OCI-LY1 (cell line): ENCODE measurements around the gene MAP6D1.

Experiments
- H2AFZ ChIP-seq: fragments of 200-600 bp; sonication (generic), shearing (Covaris generic); 2 replicates; pipeline ENCODE4 v1.6.0; 2014; ENCODE audit warnings: antibody characterized with exemption, mild to moderate bottlenecking, low read length
- H3F3A ChIP-seq: fragments of 200-600 bp; sonication (generic), shearing (Covaris generic); 2 replicates; pipeline ENCODE4 v1.6.0; 2014; ENCODE audit warnings: mild to moderate bottlenecking, antibody characterized with exemption, low read length, moderate library complexity; ENCODE audit not compliant: insufficient read depth
- H3K27ac ChIP-seq: fragments of 200-600 bp; sonication (generic); 2 replicates; pipeline ENCODE4 v1.5.1; 2014; ENCODE audit warnings: low read length, mixed run types, mild to moderate bottlenecking, low read depth; ENCODE audit not compliant: poor library complexity, severe bottlenecking
- H3K27me3 ChIP-seq: fragments of 200-600 bp; sonication (generic); 2 replicates; pipeline ENCODE4 v1.6.0; 2014; ENCODE audit warnings: antibody characterized with exemption, mild to moderate bottlenecking, low read length, moderate library complexity; ENCODE audit not compliant: insufficient read depth
- H3K36me3 ChIP-seq: fragments of 200-600 bp; sonication (generic); 2 replicates; pipeline ENCODE4 v1.6.1; 2014; ENCODE audit warnings: mild to moderate bottlenecking, antibody characterized with exemption, low read length, moderate library complexity, mixed read lengths; ENCODE audit not compliant: insufficient read depth
- H3K4me1 ChIP-seq: fragments of 200-600 bp; sonication (generic); 2 replicates; pipeline ENCODE4 v1.5.1; 2014; ENCODE audit warnings: mild to moderate bottlenecking, low read length, moderate library complexity; ENCODE audit not compliant: insufficient read depth, severe bottlenecking
- H3K4me2 ChIP-seq: fragments of 200-600 bp; sonication (generic), shearing (Covaris generic); 2 replicates; pipeline ENCODE4 v1.6.1; 2014; ENCODE audit warnings: low read length
- H3K4me3 ChIP-seq: fragments of 200-600 bp; sonication (generic); 2 replicates; pipeline ENCODE4 v1.5.1; 2014; ENCODE audit warnings: low read length, low read depth, mild to moderate bottlenecking, mixed read lengths; ENCODE audit not compliant: poor library complexity, severe bottlenecking
- H3K79me2 ChIP-seq: fragments of 200-600 bp; shearing (Covaris generic); 2 replicates; pipeline ENCODE4 v1.6.1; 2016; ENCODE audit warnings: mixed run types, low read length, mixed read lengths; ENCODE audit not compliant: insufficient read depth
- H3K9ac ChIP-seq: fragments of 200-600 bp; sonication (generic), shearing (Covaris generic); 2 replicates; pipeline ENCODE4 v1.6.1; 2014; ENCODE audit warnings: mild to moderate bottlenecking, low read length, mixed read lengths
- H3K9me2 ChIP-seq: fragments of 200-600 bp; sonication (generic), shearing (Covaris generic); 2 replicates; pipeline ENCODE4 v1.6.1; 2014; ENCODE audit warnings: low read depth, mild to moderate bottlenecking, low read length, mixed read lengths
- H3K9me3 ChIP-seq: fragments of 200-600 bp; shearing (Covaris generic); 2 replicates; pipeline ENCODE4 v1.6.1; 2014; ENCODE audit warnings: low read length, mixed read lengths
- H4K20me1 ChIP-seq: fragments of 200-600 bp; sonication (generic), shearing (Covaris generic); 2 replicates; pipeline ENCODE4 v1.6.0; 2016; ENCODE audit warnings: mild to moderate bottlenecking, low read length; ENCODE audit not compliant: insufficient read depth
- EZH2 ChIP-seq: fragments of 200-600 bp; sonication (generic), shearing (Covaris generic); IDR thresholded peaks from 2 replicates; pipeline ENCODE4 v1.8.0; 2017; ENCODE audit warnings: borderline replicate concordance, mixed run types, mild to moderate bottlenecking, antibody characterized with exemption, low read length, moderate library complexity, mixed read lengths
- TF ChIP-seq, protein P1 (sequence below): fragments of 200-600 bp; sonication (generic), shearing (Covaris generic); IDR thresholded peaks from 2 replicates; pipeline ENCODE4 v1.5.1; 2017; ENCODE audit warnings: mild to moderate bottlenecking, antibody characterized with exemption, low read length, moderate library complexity, mixed read lengths

The MAP6D1 gene

DNA sequence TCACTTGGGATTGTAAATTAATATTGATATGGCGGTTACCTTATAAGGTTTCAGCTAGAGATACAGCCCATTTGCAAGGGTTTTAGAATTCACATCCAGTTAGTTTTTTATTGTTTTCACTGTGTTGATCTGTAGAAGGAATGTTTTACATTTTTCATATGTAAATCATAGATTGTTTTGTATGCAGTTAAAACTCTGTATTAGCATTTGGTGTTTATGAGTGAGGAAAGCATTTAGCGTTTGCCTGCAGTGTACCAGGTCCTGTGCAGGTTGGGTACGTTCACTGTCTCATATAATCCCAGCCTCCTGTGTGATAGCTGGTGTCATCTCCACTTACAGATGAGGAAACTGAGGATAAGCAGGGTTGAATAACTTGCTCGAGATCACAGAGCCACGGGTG, 23.8 kb downstream of the MAP6D1 start:
- Histone ChIP-seq H4K20me1 (no peaks in the 10 kb centered on the region), H2AFZ (no peak overlapping the region), H3K36me3 (peaks cover 99% of the 10 kb centered on the region), H3K27me3 (no peaks in the 10 kb centered on the region), H3F3A (0 out of 2 replicates have a peak, but pooled peaks cover 2% of the 10 kb centered on the region), H3K9me2 (no peaks in the 10 kb centered on the region), H3K9ac (no peak overlapping the region), H3K4me2 (no peak overlapping the region), H3K79me2 (no peaks in the 10 kb centered on the region), H3K4me1 (no peaks in the 10 kb centered on the region), H3K27ac (no peak overlapping the region), H3K4me3 (no peak overlapping the region), H3K9me3 (no peaks in the 10 kb centered on the region)
- TF ChIP-seq, protein P1, sequence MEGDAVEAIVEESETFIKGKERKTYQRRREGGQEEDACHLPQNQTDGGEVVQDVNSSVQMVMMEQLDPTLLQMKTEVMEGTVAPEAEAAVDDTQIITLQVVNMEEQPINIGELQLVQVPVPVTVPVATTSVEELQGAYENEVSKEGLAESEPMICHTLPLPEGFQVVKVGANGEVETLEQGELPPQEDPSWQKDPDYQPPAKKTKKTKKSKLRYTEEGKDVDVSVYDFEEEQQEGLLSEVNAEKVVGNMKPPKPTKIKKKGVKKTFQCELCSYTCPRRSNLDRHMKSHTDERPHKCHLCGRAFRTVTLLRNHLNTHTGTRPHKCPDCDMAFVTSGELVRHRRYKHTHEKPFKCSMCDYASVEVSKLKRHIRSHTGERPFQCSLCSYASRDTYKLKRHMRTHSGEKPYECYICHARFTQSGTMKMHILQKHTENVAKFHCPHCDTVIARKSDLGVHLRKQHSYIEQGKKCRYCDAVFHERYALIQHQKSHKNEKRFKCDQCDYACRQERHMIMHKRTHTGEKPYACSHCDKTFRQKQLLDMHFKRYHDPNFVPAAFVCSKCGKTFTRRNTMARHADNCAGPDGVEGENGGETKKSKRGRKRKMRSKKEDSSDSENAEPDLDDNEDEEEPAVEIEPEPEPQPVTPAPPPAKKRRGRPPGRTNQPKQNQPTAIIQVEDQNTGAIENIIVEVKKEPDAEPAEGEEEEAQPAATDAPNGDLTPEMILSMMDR = no peak
- TF ChIP-seq EZH2 = no peak

DNA sequence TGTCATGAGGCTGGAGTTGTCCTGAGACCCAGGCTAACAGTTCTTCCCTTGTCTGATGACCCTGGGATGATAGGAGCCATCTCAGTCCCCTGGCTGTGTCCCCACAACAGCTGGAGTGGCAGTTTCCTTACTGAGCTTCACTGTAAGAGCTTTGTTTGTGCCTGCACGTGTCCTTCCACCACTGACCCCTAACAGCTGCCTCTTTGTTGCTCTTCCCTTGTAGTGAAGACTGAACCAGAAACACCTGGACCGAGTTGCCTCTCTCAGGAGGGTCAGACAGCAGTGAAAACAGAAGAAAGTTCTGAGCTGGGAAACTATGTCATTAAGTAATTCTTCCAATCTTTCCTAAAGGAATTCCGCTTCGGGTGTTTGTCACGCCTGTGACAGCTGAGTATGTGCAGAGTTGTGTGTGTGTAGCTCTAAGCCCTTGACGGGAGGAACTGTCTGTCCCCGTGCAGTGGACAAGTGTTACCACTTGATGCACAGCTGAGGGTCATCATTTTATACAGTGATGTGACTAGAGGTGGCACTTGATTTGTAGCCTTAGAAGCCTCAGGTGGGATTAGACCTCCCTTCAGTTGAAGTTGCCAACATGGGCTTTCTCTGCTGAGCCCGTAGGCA, 25.0 kb downstream of the MAP6D1 start:
- Histone ChIP-seq H3K79me2 (no peaks in the 10 kb centered on the region), H3K27me3 (no peaks in the 10 kb centered on the region), H3K4me3 (no peak overlapping the region), H2AFZ (no peak overlapping the region), H3K9ac (no peak overlapping the region), H3K4me1 (no peaks in the 10 kb centered on the region), H3K9me3 (no peaks in the 10 kb centered on the region), H3F3A (0 out of 2 replicates have a peak, but pooled peaks cover 2% of the 10 kb centered on the region), H3K9me2 (no peaks in the 10 kb centered on the region), H3K4me2 (no peak overlapping the region), H3K36me3 (peaks cover 98% of the 10 kb centered on the region), H3K27ac (no peak overlapping the region), H4K20me1 (no peaks in the 10 kb centered on the region)
- TF ChIP-seq, protein P1 = no peak
- TF ChIP-seq EZH2 = no peak

DNA sequence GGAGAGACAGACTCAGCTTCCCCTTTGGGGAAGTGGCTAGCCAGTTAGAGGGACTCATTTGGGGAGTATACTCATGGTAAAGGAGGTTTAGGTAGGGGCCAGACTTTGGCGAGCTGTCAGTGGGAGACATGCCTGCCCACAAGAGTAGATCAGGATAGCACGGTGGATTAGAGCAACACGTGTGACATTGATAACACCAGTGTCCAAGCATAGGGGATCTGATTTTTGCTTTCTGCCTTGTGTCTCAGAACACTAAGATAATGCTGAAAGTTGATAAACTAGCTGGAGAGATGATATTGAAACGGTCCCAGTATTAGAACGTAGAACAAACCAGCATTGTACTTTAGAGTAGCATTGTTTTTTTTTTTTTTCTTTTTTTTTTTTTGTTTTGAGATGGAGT, 25.9 kb downstream of the MAP6D1 start:
- Histone ChIP-seq H3K4me3 (no peak overlapping the region), H3K36me3 (peaks cover 98% of the 10 kb centered on the region), H3K9me2 (no peaks in the 10 kb centered on the region)

More for the DNA sequence above, 25.9 kb downstream of the MAP6D1 start:
- H2AFZ ChIP-seq = no peak overlapping the region
- H3K9ac ChIP-seq = no peak overlapping the region
- H3K27ac ChIP-seq = no peak overlapping the region
- no peaks in the 10 kb centered on the region for H3K79me2 ChIP-seq
- no peaks in the 10 kb centered on the region for H4K20me1 ChIP-seq
- H3K9me3 ChIP-seq = no peaks in the 10 kb centered on the region
- H3K4me1 ChIP-seq = no peaks in the 10 kb centered on the region
- H3F3A ChIP-seq = 0 out of 2 replicates have a peak, but pooled peaks cover 2% of the 10 kb centered on the region
- no peaks in the 10 kb centered on the region for H3K27me3 ChIP-seq
- no peak overlapping the region for H3K4me2 ChIP-seq
- TF ChIP-seq, protein P1 = no peak
- TF ChIP-seq EZH2 = no peak
